Ishikawa (cell line): ENCODE measurements around the gene BAHD1.

Source experiments
- CEBPB ChIP-seq: IDR thresholded peaks from 2 replicates; pipeline ENCODE4 v1.6.1; 2012
- CREB1 ChIP-seq: IDR thresholded peaks from 2 replicates; pipeline ENCODE4 v1.6.1; 2012; ENCODE audit warnings: low read depth
- EGR1 ChIP-seq: IDR thresholded peaks from 2 replicates; pipeline ENCODE4 v1.6.1; 2012
- EP300 ChIP-seq: IDR thresholded peaks from 2 replicates; pipeline ENCODE4 v1.6.1; 2012; ENCODE audit warnings: borderline replicate concordance
- FOXM1 ChIP-seq: IDR thresholded peaks from 2 replicates; pipeline ENCODE4 v1.6.1; 2012; ENCODE audit warnings: low read depth, borderline replicate concordance
- MAX ChIP-seq: IDR thresholded peaks from 2 replicates; pipeline ENCODE4 v1.6.1; 2012
- NFIC ChIP-seq: IDR thresholded peaks from 2 replicates; pipeline ENCODE4 v1.6.1; 2012
- RAD21 ChIP-seq: IDR thresholded peaks from 2 replicates; pipeline ENCODE4 v1.6.1; 2012; ENCODE audit warnings: low read depth
- REST ChIP-seq: IDR thresholded peaks from 2 replicates; pipeline ENCODE4 v1.6.1; 2012; ENCODE audit warnings: low read depth, mild to moderate bottlenecking
- TAF1 ChIP-seq: IDR thresholded peaks from 2 replicates; pipeline ENCODE4 v1.6.1; 2012; ENCODE audit warnings: low read depth, mild to moderate bottlenecking
- TCF12 ChIP-seq: IDR thresholded peaks from 2 replicates; pipeline ENCODE4 v1.6.1; 2012; ENCODE audit warnings: low read depth
- TEAD4 ChIP-seq: IDR thresholded peaks from 2 replicates; pipeline ENCODE4 v1.6.1; 2012
- USF1 ChIP-seq: IDR thresholded peaks from 2 replicates; pipeline ENCODE4 v1.6.1; 2012
- YY1 ChIP-seq: IDR thresholded peaks from 2 replicates; pipeline ENCODE4 v1.6.1; 2012; ENCODE audit warnings: low read depth
- ZBTB7A ChIP-seq: IDR thresholded peaks from 2 replicates; pipeline ENCODE4 v1.6.1; 2012; ENCODE audit warnings: low read depth

Gene BAHD1

GRCh38 chr15:40437752-40438687, 2.7 kb upstream of the BAHD1 start:
- TF ChIP-seq FOXM1 (no peak), TEAD4 (no peak), YY1 (no peak), CREB1 (no peak), EGR1 (no peak), TCF12 (no peak), ZBTB7A (no peak), EP300 (no peak), REST (no peak), NFIC (no peak), MAX (no peak), RAD21 (no peak), USF1 (no peak), CEBPB (no peak), TAF1 (no peak)

- no peak for TF ChIP-seq TAF1
Observed at GRCh38 chr15:40438712-40439111, 2.0 kb upstream of the BAHD1 start.

- TF ChIP-seq NFIC, result 0 out of 2 replicates have a peak, but pooled peaks have one; percentile 9
- TF ChIP-seq TEAD4, result no peak
Observed at GRCh38 chr15:40439461-40439959, 1.2 kb upstream of the BAHD1 start.

GRCh38 chr15:40439960-40440742, 602 bp upstream of the BAHD1 start:
- TF ChIP-seq REST, result no peak
- no peak for TF ChIP-seq RAD21
- no peak for TF ChIP-seq TAF1
- TF ChIP-seq CEBPB, result no peak
- TF ChIP-seq CREB1, result no peak
- no peak; the same call in 1 of the 2 replicates for TF ChIP-seq MAX
- peak; percentile 73 for TF ChIP-seq ZBTB7A
- no peak for TF ChIP-seq YY1
- no peak for TF ChIP-seq EP300
- no peak for TF ChIP-seq TEAD4
- peak; percentile 22; the same call in 1 of the 2 replicates for TF ChIP-seq EGR1
- TF ChIP-seq NFIC, result no peak
- TF ChIP-seq USF1, result no peak
- TF ChIP-seq TCF12, result 0 out of 2 replicates have a peak, but pooled peaks have one; percentile 17

- TF ChIP-seq MAX, result no peak; the same call in 1 of the 2 replicates
- no peak for TF ChIP-seq REST
- TF ChIP-seq NFIC, result no peak
- TF ChIP-seq RAD21, result no peak
- TF ChIP-seq EP300, result no peak
- no peak for TF ChIP-seq USF1
- no peak for TF ChIP-seq FOXM1
- no peak for TF ChIP-seq EGR1
- TF ChIP-seq CREB1, result no peak
- TF ChIP-seq TCF12, result no peak
- TF ChIP-seq CEBPB, result no peak
- no peak for TF ChIP-seq ZBTB7A
- no peak for TF ChIP-seq TEAD4
- no peak for TF ChIP-seq TAF1
- no peak for TF ChIP-seq YY1
Observed at GRCh38 chr15:40441565-40442531, 1.1 kb downstream of the BAHD1 start.
